Endodermal cell (in vitro differentiated cells): ENCODE results near the gene DOCK4. TPM values are rescaled to one million over a fixed set of nuclear protein-coding genes. Genes with fewer than 3 reads are reported as not detected.

Experiments
- DNase-seq: peaks from one replicate; pipeline ENCODE4 v3.0.0-alpha.2; 2017
- H3K27ac ChIP-seq: 2 replicates; pipeline ENCODE4 v1.5.1; 2013; ENCODE audit warnings: mild to moderate bottlenecking, low read depth, low read length, moderate library complexity
- H3K27me3 ChIP-seq: 2 replicates; pipeline ENCODE4 v1.6.1; 2013; ENCODE audit warnings: mild to moderate bottlenecking, low read length, moderate library complexity; ENCODE audit not compliant: insufficient read depth, control insufficient read depth, poor library complexity, severe bottlenecking
- H3K36me3 ChIP-seq: 2 replicates; pipeline ENCODE4 v1.7.0; 2013; ENCODE audit warnings: mild to moderate bottlenecking, low read length, moderate library complexity; ENCODE audit not compliant: control insufficient read depth, insufficient read depth
- H3K4me1 ChIP-seq: one replicate; pipeline ENCODE4 v1.7.0; 2013; ENCODE audit warnings: low read length; ENCODE audit not compliant: control insufficient read depth, insufficient read depth
- H3K4me3 ChIP-seq: 2 replicates; pipeline ENCODE4 v1.5.1; 2013; ENCODE audit warnings: mild to moderate bottlenecking, low read length, moderate library complexity
- H3K9ac ChIP-seq: 2 replicates; pipeline ENCODE4 v1.6.1; 2013; ENCODE audit warnings: mild to moderate bottlenecking, low read length, moderate library complexity; ENCODE audit not compliant: poor library complexity, severe bottlenecking; ENCODE audit errors: extremely low read depth
- H3K9me3 ChIP-seq: 2 replicates; pipeline ENCODE4 v1.6.1; 2013; ENCODE audit warnings: mild to moderate bottlenecking, low read length, moderate library complexity; ENCODE audit not compliant: control insufficient read depth
- H3K27ac Mint-ChIP-seq: 2 replicates; pipeline ENCODE4 v1.8.0; 2020; ENCODE audit warnings: mixed read lengths
- H3K27me3 Mint-ChIP-seq: 2 replicates; pipeline ENCODE4 v1.8.0; 2021; ENCODE audit warnings: mild to moderate bottlenecking, mixed read lengths; ENCODE audit not compliant: insufficient read depth
- H3K36me3 Mint-ChIP-seq: 2 replicates; pipeline ENCODE4 v1.8.0; 2020; ENCODE audit warnings: low read depth, mixed read lengths
- H3K4me1 Mint-ChIP-seq: 2 replicates; pipeline ENCODE4 v1.8.0; 2020; ENCODE audit warnings: mixed read lengths
- H3K4me3 Mint-ChIP-seq: 2 replicates; pipeline ENCODE4 v1.8.0; 2020; ENCODE audit warnings: mild to moderate bottlenecking, moderate library complexity, mixed read lengths
- H3K9me3 Mint-ChIP-seq: 2 replicates; pipeline ENCODE4 v1.8.0; 2020; ENCODE audit warnings: mild to moderate bottlenecking, mixed read lengths
- CTCF ChIP-seq: fragments of 200-600 bp; sonication (generic); conservative IDR thresholded peaks from 2 replicates; pipeline ENCODE4 v1.5.0; 2021; ENCODE audit warnings: antibody characterized with exemption, mild to moderate bottlenecking
- WGBS, 2 experiments: methylation state at CpG; one replicate each; pipeline versions ENCODE4 v1.1.5 to v1.1.7; 2013; ENCODE audit warnings: missing lambda C conversion rate in 2 of 2, mixed read lengths in 1 of 2; ENCODE audit not compliant: insufficient coverage in 1 of 2, insufficient read length in 1 of 2; 5-methylcytosine and 5-hydroxymethylcytosine counted together
- total RNA-seq, 2 donors: library from RNA; stranded (reverse); fragmentation: NEBNext Ultra II Directional in 1 of 2; extraction: Animal tissue kit (Norgen Biotek cat#: 25700) in 1 of 2; gene quantifications; 2 replicates in 1 of 2; 3 replicates in 1 of 2; pipeline ENCODE4 v1.2.1, GENCODE V29; 2021

Gene DOCK4
- total RNA-seq, 2 donors from 2014 or later: 11.2 to 15.3 TPM

- Mint-ChIP-seq H3K4me3 (no peak overlapping the region), H3K27ac (no peak overlapping the region), H3K27me3 (no peaks in the 10 kb centered on the region), H3K9me3 (no peaks in the 10 kb centered on the region), H3K4me1 (peaks cover 4% of the 10 kb centered on the region), H3K36me3 (peaks cover 5% of the 10 kb centered on the region)
- Histone ChIP-seq H3K9ac (no peak overlapping the region), H3K9me3 (no peaks in the 10 kb centered on the region), H3K4me1 (no peaks in the 10 kb centered on the region), H3K27ac (no peak overlapping the region), H3K4me3 (no peak overlapping the region), H3K27me3 (no peaks in the 10 kb centered on the region), H3K36me3 (no peaks in the 10 kb centered on the region)
- 90 to 92% methylated on average over 1 to 2 of the region's 2 CpGs for WGBS, 2 experiments
- TF ChIP-seq CTCF: no peak
- no peak for DNase-seq
Measured at GRCh38 chr7:111770116-111770515, 436.1 kb downstream of the DOCK4 start.

DNA sequence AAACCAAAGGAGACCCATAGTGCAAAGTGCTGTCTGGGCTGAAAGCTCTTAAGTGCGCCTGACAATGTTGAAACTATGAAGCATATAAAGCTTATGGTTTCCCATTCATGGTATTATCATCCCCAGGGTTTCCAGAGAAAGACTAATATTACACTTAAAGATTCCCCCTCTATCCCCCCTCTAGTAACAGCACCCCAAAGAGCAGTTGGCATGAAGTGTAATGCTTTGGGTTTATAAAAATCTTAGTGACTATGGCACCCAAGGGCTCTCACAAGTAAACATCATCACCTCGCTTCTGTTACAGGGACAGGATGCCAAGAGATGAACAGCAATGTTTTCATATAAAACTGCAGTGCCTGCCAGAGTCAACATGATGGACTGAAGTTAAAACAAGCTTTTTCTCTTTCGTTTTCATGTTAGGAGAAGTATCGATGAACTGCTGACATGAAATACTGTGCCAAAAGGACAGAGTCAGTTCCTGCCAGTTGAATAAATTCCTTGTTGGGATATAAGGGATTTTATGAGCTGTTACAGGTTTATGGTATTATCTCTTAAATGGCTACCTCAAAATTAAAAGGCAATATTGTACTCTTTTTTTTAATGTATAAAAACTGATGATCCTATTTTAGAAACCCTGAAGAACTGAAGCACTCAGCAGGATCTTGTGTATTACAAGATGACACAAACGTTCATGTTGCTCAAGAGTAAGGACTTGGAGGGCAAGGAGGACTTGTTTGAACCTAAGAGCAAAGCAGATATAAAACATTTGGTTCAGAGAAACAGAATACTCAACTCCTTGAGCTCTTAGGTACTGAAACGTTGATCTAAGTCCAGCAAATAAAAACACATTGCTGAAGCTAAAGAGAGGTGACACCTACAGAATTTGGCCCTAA is 440.2 kb downstream of the DOCK4 start:
- Histone ChIP-seq H3K9me3 (no peaks in the 10 kb centered on the region), H3K4me3 (no peak overlapping the region), H3K9ac (no peak overlapping the region), H3K27ac (no peak overlapping the region), H3K4me1 (no peaks in the 10 kb centered on the region), H3K27me3 (no peaks in the 10 kb centered on the region), H3K36me3 (no peaks in the 10 kb centered on the region)
- Mint-ChIP-seq H3K27me3 (no peaks in the 10 kb centered on the region), H3K4me3 (no peak overlapping the region), H3K9me3 (no peaks in the 10 kb centered on the region), H3K27ac (no peak overlapping the region), H3K36me3 (peaks cover 3% of the 10 kb centered on the region), H3K4me1 (no peaks in the 10 kb centered on the region)
- WGBS, 2 experiments: 92 to 97% methylated on average over 6 of the region's 6 CpGs
- no peak for TF ChIP-seq CTCF
- DNase-seq: no peak

GRCh38 chr7:111763221-111763801 is 442.9 kb downstream of the DOCK4 start:
- 48 to 52% methylated on average over 3 of the region's 3 CpGs for WGBS, 2 experiments

More at GRCh38 chr7:111763221-111763801, 442.9 kb downstream of the DOCK4 start:
- H3K36me3 Mint-ChIP-seq: no peaks in the 10 kb centered on the region
- no peak overlapping the region for H3K9ac ChIP-seq
- no peaks in the 10 kb centered on the region for H3K27me3 ChIP-seq
- no peak overlapping the region for H3K4me3 Mint-ChIP-seq
- no peak overlapping the region for H3K27ac ChIP-seq
- no peak overlapping the region for H3K27ac Mint-ChIP-seq
- H3K36me3 ChIP-seq: peaks cover 4% of the 10 kb centered on the region
- no peaks in the 10 kb centered on the region for H3K27me3 Mint-ChIP-seq
- peaks cover 4% of the 10 kb centered on the region for H3K4me1 Mint-ChIP-seq
- no peak overlapping the region for H3K4me3 ChIP-seq
- H3K9me3 ChIP-seq: no peaks in the 10 kb centered on the region
- peak; percentile 76 for DNase-seq
- H3K4me1 ChIP-seq: no peaks in the 10 kb centered on the region
- H3K9me3 Mint-ChIP-seq: no peaks in the 10 kb centered on the region
- peak; percentile 91 for TF ChIP-seq CTCF
